H9 (cell line): ENCODE measurements around the gene PITPNM3. TPM values are rescaled to one million over a fixed set of nuclear protein-coding genes. Genes with fewer than 3 reads are reported as not detected.
A peak's percentile ranks its signal among the peaks of the same experiment; 100 is the strongest.

Source experiments
- DNase-seq: peaks from one replicate; pipeline ENCODE4 v3.0.0-alpha.2; 2017
- H2AFZ ChIP-seq: one replicate; pipeline ENCODE4 v1.6.1; 2013; ENCODE audit warnings: mild to moderate bottlenecking, low read length, control low read depth, moderate library complexity
- H2AK5ac ChIP-seq: 2 replicates; pipeline ENCODE4 v1.6.1; 2013; ENCODE audit warnings: low read length, control low read depth, mixed read lengths; ENCODE audit not compliant: insufficient read length
- H2BK120ac ChIP-seq: one replicate; pipeline ENCODE4 v1.6.1; 2013; ENCODE audit warnings: low read depth, mild to moderate bottlenecking, low read length, control low read depth, inconsistent platforms; ENCODE audit not compliant: poor library complexity, severe bottlenecking
- H2BK12ac ChIP-seq: 2 replicates; pipeline ENCODE4 v1.6.1; 2013; ENCODE audit warnings: low read length, control low read depth, mixed read lengths, low read depth; ENCODE audit not compliant: insufficient read length
- H2BK15ac ChIP-seq: 2 replicates; pipeline ENCODE4 v1.6.1; 2013; ENCODE audit warnings: low read depth, low read length, control low read depth
- H2BK20ac ChIP-seq: one replicate; pipeline ENCODE4 v1.6.1; 2013; ENCODE audit warnings: low read depth, mild to moderate bottlenecking, low read length, control low read depth, inconsistent platforms; ENCODE audit not compliant: poor library complexity, severe bottlenecking
- H2BK5ac ChIP-seq: 2 replicates; pipeline ENCODE4 v1.6.1; 2013; ENCODE audit warnings: low read length, control low read depth, mixed read lengths; ENCODE audit not compliant: insufficient read length
- H3K14ac ChIP-seq: 2 replicates; pipeline ENCODE4 v1.6.1; 2013; ENCODE audit warnings: low read length, control low read depth; ENCODE audit not compliant: insufficient read depth
- H3K18ac ChIP-seq: 2 replicates; pipeline ENCODE4 v1.6.1; 2013; ENCODE audit warnings: low read depth, mild to moderate bottlenecking, mixed read lengths, low read length, control low read depth; ENCODE audit not compliant: insufficient read length
- H3K23ac ChIP-seq: 2 replicates; pipeline ENCODE4 v1.6.1; 2013; ENCODE audit warnings: low read length, control low read depth, mixed read lengths, low read depth; ENCODE audit not compliant: insufficient read length
- H3K23me2 ChIP-seq: 2 replicates; pipeline ENCODE4 v1.6.1; 2013; ENCODE audit warnings: low read depth, mild to moderate bottlenecking, mixed read lengths, low read length, control low read depth; ENCODE audit not compliant: insufficient read length, poor library complexity, severe bottlenecking
- H3K27ac ChIP-seq: 2 replicates; pipeline ENCODE4 v1.5.1; 2013; ENCODE audit warnings: low read length, control low read depth, mixed read lengths, low read depth; ENCODE audit not compliant: insufficient read length
- H3K27me3 ChIP-seq: 2 replicates; pipeline ENCODE4 v1.6.1; 2013; ENCODE audit warnings: low read length, control low read depth, inconsistent platforms; ENCODE audit not compliant: insufficient read depth
- H3K4ac ChIP-seq: 2 replicates; pipeline ENCODE4 v1.6.1; 2013; ENCODE audit warnings: low read depth, mild to moderate bottlenecking, control low read depth, inconsistent platforms, low read length, moderate library complexity
- H3K4me1 ChIP-seq: 2 replicates; pipeline ENCODE4 v1.6.1; 2013; ENCODE audit warnings: low read length, control low read depth, inconsistent platforms; ENCODE audit not compliant: insufficient read depth
- H3K4me2 ChIP-seq: 2 replicates; pipeline ENCODE4 v1.6.1; 2013; ENCODE audit warnings: low read length, control low read depth, mixed read lengths; ENCODE audit not compliant: insufficient read length, insufficient read depth
- H3K56ac ChIP-seq: 2 replicates; pipeline ENCODE4 v1.6.1; 2013; ENCODE audit warnings: low read depth, mild to moderate bottlenecking, mixed read lengths, low read length, control low read depth; ENCODE audit not compliant: insufficient read length
- H3K79me1 ChIP-seq: 2 replicates; pipeline ENCODE4 v1.6.1; 2013; ENCODE audit warnings: low read depth, mild to moderate bottlenecking, moderate library complexity, low read length, control low read depth, inconsistent platforms; ENCODE audit not compliant: insufficient read depth, poor library complexity, severe bottlenecking
- H3K79me2 ChIP-seq: 2 replicates; pipeline ENCODE4 v1.6.1; 2013; ENCODE audit warnings: low read length, control low read depth, inconsistent platforms; ENCODE audit not compliant: insufficient read depth
- H3K9ac ChIP-seq: 2 replicates; pipeline ENCODE4 v1.6.1; 2013; ENCODE audit warnings: low read length, control low read depth, mixed read lengths; ENCODE audit not compliant: insufficient read length; ENCODE audit errors: extremely low read depth
- H3K9me3 ChIP-seq: one replicate; pipeline ENCODE4 v1.6.1; 2013; ENCODE audit warnings: low read depth, low read length, inconsistent platforms; ENCODE audit not compliant: control insufficient read depth
- H3T11ph ChIP-seq: one replicate; pipeline ENCODE4 v1.6.1; 2013; ENCODE audit warnings: mild to moderate bottlenecking, low read length, control low read depth, inconsistent platforms
- H4K20me1 ChIP-seq: one replicate; pipeline ENCODE4 v1.6.1; 2013; ENCODE audit not compliant: control insufficient read depth, insufficient read length, insufficient read depth
- H4K5ac ChIP-seq: 2 replicates; pipeline ENCODE4 v1.6.1; 2013; ENCODE audit warnings: low read depth, mild to moderate bottlenecking, mixed read lengths, low read length, control low read depth; ENCODE audit not compliant: insufficient read length
- H4K8ac ChIP-seq: replicated peaks from 2 replicates; pipeline ENCODE4 v1.6.1; 2013; ENCODE audit warnings: low read length, control low read depth, mixed read lengths, low read depth; ENCODE audit not compliant: insufficient read length
- H4K91ac ChIP-seq: 2 replicates; pipeline ENCODE4 v1.6.1; 2013; ENCODE audit warnings: low read depth, mild to moderate bottlenecking, moderate library complexity, mixed read lengths, low read length, control low read depth; ENCODE audit not compliant: insufficient read length
- H3K27ac Mint-ChIP-seq, 3 experiments: 2 replicates in 2 of 3; 3 replicates in 1 of 3; pipeline ENCODE4 v1.8.0; 2020 to 2021; ENCODE audit warnings: mixed read lengths in 3 of 3, mild to moderate bottlenecking in 1 of 3, moderate library complexity in 1 of 3
- H3K27me3 Mint-ChIP-seq: 2 replicates; pipeline ENCODE4 v1.8.0; 2021; ENCODE audit warnings: low read depth, mild to moderate bottlenecking, moderate library complexity, mixed read lengths
- H3K36me3 Mint-ChIP-seq, 3 experiments: 2 replicates in 2 of 3; 3 replicates in 1 of 3; pipeline ENCODE4 v1.8.0; 2020 to 2021; ENCODE audit warnings: low read depth in 3 of 3, mixed read lengths in 3 of 3; ENCODE audit not compliant: insufficient read depth in 1 of 3
- H3K4me1 Mint-ChIP-seq, 2 experiments: 2 replicates each; pipeline ENCODE4 v1.8.0; 2020; ENCODE audit warnings: mixed read lengths in 2 of 2
- H3K4me3 Mint-ChIP-seq, 2 experiments: 2 replicates in 1 of 2; 3 replicates in 1 of 2; pipeline ENCODE4 v1.8.0; 2020 to 2021; ENCODE audit warnings: mild to moderate bottlenecking in 2 of 2, mixed read lengths in 2 of 2, moderate library complexity in 1 of 2
- H3K9me3 Mint-ChIP-seq, 2 experiments: 2 replicates in 1 of 2; 3 replicates in 1 of 2; pipeline ENCODE4 v1.8.0; 2020; ENCODE audit warnings: mild to moderate bottlenecking in 2 of 2, mixed read lengths in 2 of 2, moderate library complexity in 1 of 2
- WGBS: extraction: QIAGEN DNeasy Blood & Tissue Kit; methylation state at CpG from one replicate; pipeline ENCODE4 v1.1.7; 2013; ENCODE audit warnings: missing lambda C conversion rate, low lambda C conversion rate, mixed read lengths; ENCODE audit not compliant: insufficient read length; ENCODE audit errors: extremely low coverage; 5-methylcytosine and 5-hydroxymethylcytosine counted together
- total RNA-seq: library from RNA; stranded (reverse); gene quantifications from 2 replicates; pipeline ENCODE4 v1.2.1, GENCODE V29; 2021
- TF ChIP-seq, protein P1 (sequence below): fragments of 200-600 bp; sonication (generic); conservative IDR thresholded peaks from 3 replicates; pipeline ENCODE4 v1.8.0; 2021; ENCODE audit warnings: antibody characterized with exemption, mild to moderate bottlenecking

The PITPNM3 gene
- total RNA-seq, 1 experiment from 2014 or later, result 3.4 TPM

GRCh38 chr17:6458460-6458950 is 97.8 kb downstream of the PITPNM3 start:
- no peak overlapping the region for H2BK5ac ChIP-seq
- H3K18ac ChIP-seq, result no peak overlapping the region
- no peak overlapping the region for H2BK12ac ChIP-seq
- H4K20me1 ChIP-seq, result no peaks in the 10 kb centered on the region
- no peak overlapping the region for H3K4me2 ChIP-seq
- no peak overlapping the region for H3K27ac ChIP-seq
- H2BK20ac ChIP-seq, result no peak overlapping the region
- no peaks in the 10 kb centered on the region for H3K79me2 ChIP-seq
- TF ChIP-seq, protein P1, sequence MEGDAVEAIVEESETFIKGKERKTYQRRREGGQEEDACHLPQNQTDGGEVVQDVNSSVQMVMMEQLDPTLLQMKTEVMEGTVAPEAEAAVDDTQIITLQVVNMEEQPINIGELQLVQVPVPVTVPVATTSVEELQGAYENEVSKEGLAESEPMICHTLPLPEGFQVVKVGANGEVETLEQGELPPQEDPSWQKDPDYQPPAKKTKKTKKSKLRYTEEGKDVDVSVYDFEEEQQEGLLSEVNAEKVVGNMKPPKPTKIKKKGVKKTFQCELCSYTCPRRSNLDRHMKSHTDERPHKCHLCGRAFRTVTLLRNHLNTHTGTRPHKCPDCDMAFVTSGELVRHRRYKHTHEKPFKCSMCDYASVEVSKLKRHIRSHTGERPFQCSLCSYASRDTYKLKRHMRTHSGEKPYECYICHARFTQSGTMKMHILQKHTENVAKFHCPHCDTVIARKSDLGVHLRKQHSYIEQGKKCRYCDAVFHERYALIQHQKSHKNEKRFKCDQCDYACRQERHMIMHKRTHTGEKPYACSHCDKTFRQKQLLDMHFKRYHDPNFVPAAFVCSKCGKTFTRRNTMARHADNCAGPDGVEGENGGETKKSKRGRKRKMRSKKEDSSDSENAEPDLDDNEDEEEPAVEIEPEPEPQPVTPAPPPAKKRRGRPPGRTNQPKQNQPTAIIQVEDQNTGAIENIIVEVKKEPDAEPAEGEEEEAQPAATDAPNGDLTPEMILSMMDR, result no peak
- H3K27ac Mint-ChIP-seq, result no peak overlapping the region
- H3K23ac ChIP-seq, result no peak overlapping the region
- no peak overlapping the region for H3K4ac ChIP-seq
- no peaks in the 10 kb centered on the region for H3K27me3 ChIP-seq
- no peak for DNase-seq
- no peak overlapping the region for H4K91ac ChIP-seq
- H2BK15ac ChIP-seq, result no peak overlapping the region
- no peaks in the 10 kb centered on the region for H3K79me1 ChIP-seq
- peaks cover 3% of the 10 kb centered on the region for H3K27me3 Mint-ChIP-seq
- no peak overlapping the region for H3T11ph ChIP-seq
- H3K9me3 ChIP-seq, result no peaks in the 10 kb centered on the region
- peak overlapping the region; percentile 8; the same call in 1 of the 2 replicates for H3K14ac ChIP-seq
- WGBS, result no CpG with 5 or more reads among the region's 14 CpGs
- H3K4me1 Mint-ChIP-seq, result peaks cover 42 to 46% of the 10 kb centered on the region in 2 experiments
- H3K4me3 Mint-ChIP-seq, result no peak overlapping the region
- H3K4me1 ChIP-seq, result peaks cover 15% of the 10 kb centered on the region; the same call in 1 of the 2 replicates
- H2AFZ ChIP-seq, result no peak overlapping the region
- no peaks in the 10 kb centered on the region; a peak in 1 of 5 replicates for H3K9me3 Mint-ChIP-seq
- H4K5ac ChIP-seq, result no peak overlapping the region
- H4K8ac ChIP-seq, result no peak overlapping the region
- no peak overlapping the region for H2BK120ac ChIP-seq
- no peak overlapping the region for H3K56ac ChIP-seq
- peaks cover 0 to 1% (median 0%) of the 10 kb centered on the region in 3 experiments; a peak in 1 of 7 replicates for H3K36me3 Mint-ChIP-seq
- H3K23me2 ChIP-seq, result peaks cover 5% of the 10 kb centered on the region
- no peak overlapping the region for H3K9ac ChIP-seq
- H2AK5ac ChIP-seq, result no peak overlapping the region
